B cell (primary cell): ENCODE measurements around the gene ANAPC13.

Experiments
- CTCF ChIP-seq: fragments of 200-600 bp; IDR thresholded peaks from one replicate; pipeline ENCODE4 v1.8.0; 2022; ENCODE audit warnings: antibody characterized with exemption, mild to moderate bottlenecking
- EZH2 ChIP-seq: IDR thresholded peaks from 2 replicates; pipeline ENCODE4 v1.6.1; 2012; ENCODE audit warnings: borderline replicate concordance, low read depth, mild to moderate bottlenecking, moderate library complexity, low read length; ENCODE audit not compliant: insufficient read depth, poor library complexity, severe bottlenecking

- no peak for TF ChIP-seq CTCF
- no peak for TF ChIP-seq EZH2
Observed at GRCh38 chr3:134449951-134450350, 35.8 kb downstream of the ANAPC13 start.
